Right ventricle myocardium inferior (tissue), 1 donor: Measurements from ENCODE around the gene TMEM26. TPM values are rescaled to one million over a fixed set of nuclear protein-coding genes. Genes with fewer than 3 reads are reported as not detected.

ENCODE experiments used
- ATAC-seq: fragments of 200-7000 bp; cut with Tn5 transposase; one replicate; pipeline ENCODE4 v1.9.1; 2020; ENCODE audit warnings: mild to moderate bottlenecking, moderate library complexity
- DNase-seq: peaks from one replicate; pipeline ENCODE4 v3.0.0; 2021; ENCODE audit errors: missing footprints
- intact Hi-C: fragments of 100-400 bp; cut with DNase I; formaldehyde crosslinking; loops from one replicate; pipeline ENCODE4 v1.11.0; 2022
- total RNA-seq: library from RNA; stranded (reverse); fragmentation: NEBNext Ultra II Directional; extraction: Animal tissue kit (Norgen Biotek cat#: 25700); gene quantifications from one replicate; pipeline ENCODE4 v1.2.1, GENCODE V29; 2021
- donor health status: DM: no; HTN: yes; CAD: no; lungs with severe emphysema.

Gene TMEM26
- total RNA-seq, 1 donor from 2014 or later, result 0.95 TPM

GRCh38 chr10:61464461-61465170 lies 11.4 kb upstream of the TMEM26 start:
- ATAC-seq (no peak), DNase-seq (no peak)
- intact Hi-C loops, result no loop called here

- no peak for ATAC-seq
- intact Hi-C loops, result no loop called here
- DNase-seq, result no peak
Observed at GRCh38 chr10:61463035-61463909, 10.1 kb upstream of the TMEM26 start.

GRCh38 chr10:61460835-61461234 lies 7.7 kb upstream of the TMEM26 start:
- DNase-seq (no peak), ATAC-seq (no peak)
- intact Hi-C loops, result no loop called here

GRCh38 chr10:61458031-61458430 lies 4.8 kb upstream of the TMEM26 start:
- intact Hi-C loops, result no loop called here
- no peak for ATAC-seq
- DNase-seq, result no peak

GRCh38 chr10:61456095-61456789 lies 3.1 kb upstream of the TMEM26 start:
- ATAC-seq (peak; percentile 37), DNase-seq (no peak)
- intact Hi-C loops, result no loop called here

- intact Hi-C loops, result no loop called here
- ATAC-seq (no peak), DNase-seq (no peak)
Observed at GRCh38 chr10:61455656-61456055, 2.5 kb upstream of the TMEM26 start.

GRCh38 chr10:61454541-61454940 lies 1.4 kb upstream of the TMEM26 start:
- intact Hi-C loops, result no loop called here
- DNase-seq (no peak), ATAC-seq (no peak)

GRCh38 chr10:61452151-61452651 lies 980 bp downstream of the TMEM26 start:
- intact Hi-C loops, result no loop called here
- DNase-seq (no peak), ATAC-seq (no peak)

GRCh38 chr10:61451357-61451756 lies 1.8 kb downstream of the TMEM26 start:
- intact Hi-C loops, result no loop called here
- DNase-seq (no peak), ATAC-seq (no peak)

- intact Hi-C loops, result no loop called here
- ATAC-seq, result no peak
- DNase-seq, result no peak
Observed at GRCh38 chr10:61448841-61449600, 4.2 kb downstream of the TMEM26 start.

GRCh38 chr10:61448091-61448490 lies 5.1 kb downstream of the TMEM26 start:
- ATAC-seq, result no peak
- intact Hi-C loops, result no loop called here
- no peak for DNase-seq

GRCh38 chr10:61439058-61439609 lies 14.0 kb downstream of the TMEM26 start:
- intact Hi-C loops, result loop anchor here (5.0 kb wide), 1 partner anchor 262 kb away; no protein-coding TSS in a partner anchor
- ATAC-seq (no peak), DNase-seq (no peak)

GRCh38 chr10:61438141-61438988 lies 14.8 kb downstream of the TMEM26 start:
- intact Hi-C loops, result loop anchor here (5.0 kb wide), 1 partner anchor 261 kb away; no protein-coding TSS in a partner anchor
- ATAC-seq (no peak), DNase-seq (no peak)

- intact Hi-C loops, result no loop called here
- DNase-seq (no peak), ATAC-seq (no peak)
Observed at GRCh38 chr10:61423178-61423577, 30.0 kb downstream of the TMEM26 start.

- ATAC-seq, result no peak
Observed at GRCh38 chr10:61417661-61418060, 35.5 kb downstream of the TMEM26 start.

GRCh38 chr10:61415824-61416223 lies 37.4 kb downstream of the TMEM26 start:
- no peak for DNase-seq
- no peak for ATAC-seq
- intact Hi-C loops, result no loop called here

More at GRCh38 chr10:61417661-61418060, 35.5 kb downstream of the TMEM26 start:
- intact Hi-C loops, result no loop called here
- DNase-seq, result no peak

GRCh38 chr10:61411706-61412105 lies 41.5 kb downstream of the TMEM26 start:
- no peak for DNase-seq
- no peak for ATAC-seq
- intact Hi-C loops, result no loop called here
